ENCODE data around the gene ONECUT2.
A peak's percentile ranks its signal among the peaks of the same experiment; 100 is the strongest.

ONECUT2 gene

DNA sequence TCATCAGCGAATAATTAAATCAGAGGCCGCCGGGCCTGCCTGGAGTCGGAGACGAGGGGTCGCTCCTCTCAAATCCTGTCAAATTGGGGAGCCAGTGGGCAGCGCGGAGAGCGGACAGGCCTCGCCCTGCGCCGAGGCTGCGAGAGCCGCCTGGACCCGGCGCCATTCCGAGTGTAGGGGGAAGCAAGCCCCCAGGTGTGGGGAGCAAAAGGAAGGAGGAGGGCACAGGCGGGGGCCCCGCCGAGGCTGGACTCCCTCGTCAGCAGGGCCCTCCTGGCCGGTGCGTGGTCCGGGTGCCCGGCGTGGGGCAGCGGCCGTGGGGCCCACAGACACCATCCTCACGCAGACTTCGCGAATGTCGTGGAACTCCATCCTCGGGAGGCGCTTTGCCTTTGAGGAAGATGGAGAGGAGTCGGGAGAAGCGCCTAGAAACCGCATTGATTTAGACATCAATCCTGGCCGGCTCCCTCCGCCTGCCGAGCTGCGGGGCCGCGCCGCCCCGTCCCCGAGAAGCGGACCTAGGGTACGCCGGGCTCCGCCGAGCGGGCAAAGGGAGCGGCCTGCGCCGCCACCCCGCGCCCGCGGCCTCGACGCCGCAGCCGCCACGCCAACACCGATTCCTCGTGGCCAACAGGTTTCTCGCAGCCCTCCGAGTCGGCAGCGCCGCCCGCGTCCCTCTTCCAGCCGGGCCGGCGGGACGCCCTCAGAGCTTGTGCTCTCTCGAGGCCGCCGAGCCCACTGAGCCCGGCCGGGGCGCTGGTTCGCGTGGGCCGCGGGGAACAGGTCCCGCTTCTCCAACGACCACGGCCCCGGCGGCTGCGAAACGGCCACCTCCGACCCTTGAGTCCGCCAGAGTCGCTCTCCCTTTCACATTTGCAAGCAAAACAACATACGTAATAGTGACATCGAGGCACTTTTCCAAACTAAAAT, 6.7 kb upstream of the ONECUT2 start:
- peaks cover 14% of the 10 kb centered on the region for H3K36me3 Mint-ChIP-seq
- peak overlapping the region; percentile 65 for H3K27ac Mint-ChIP-seq
- peaks cover 8% of the 10 kb centered on the region for H3K9me3 Mint-ChIP-seq
- peak overlapping the region; percentile 49 for H3K4me3 Mint-ChIP-seq
- H3K4me1 Mint-ChIP-seq, result peaks cover 13% of the 10 kb centered on the region
- peaks cover 50% of the 10 kb centered on the region for H3K27me3 Mint-ChIP-seq

DNA sequence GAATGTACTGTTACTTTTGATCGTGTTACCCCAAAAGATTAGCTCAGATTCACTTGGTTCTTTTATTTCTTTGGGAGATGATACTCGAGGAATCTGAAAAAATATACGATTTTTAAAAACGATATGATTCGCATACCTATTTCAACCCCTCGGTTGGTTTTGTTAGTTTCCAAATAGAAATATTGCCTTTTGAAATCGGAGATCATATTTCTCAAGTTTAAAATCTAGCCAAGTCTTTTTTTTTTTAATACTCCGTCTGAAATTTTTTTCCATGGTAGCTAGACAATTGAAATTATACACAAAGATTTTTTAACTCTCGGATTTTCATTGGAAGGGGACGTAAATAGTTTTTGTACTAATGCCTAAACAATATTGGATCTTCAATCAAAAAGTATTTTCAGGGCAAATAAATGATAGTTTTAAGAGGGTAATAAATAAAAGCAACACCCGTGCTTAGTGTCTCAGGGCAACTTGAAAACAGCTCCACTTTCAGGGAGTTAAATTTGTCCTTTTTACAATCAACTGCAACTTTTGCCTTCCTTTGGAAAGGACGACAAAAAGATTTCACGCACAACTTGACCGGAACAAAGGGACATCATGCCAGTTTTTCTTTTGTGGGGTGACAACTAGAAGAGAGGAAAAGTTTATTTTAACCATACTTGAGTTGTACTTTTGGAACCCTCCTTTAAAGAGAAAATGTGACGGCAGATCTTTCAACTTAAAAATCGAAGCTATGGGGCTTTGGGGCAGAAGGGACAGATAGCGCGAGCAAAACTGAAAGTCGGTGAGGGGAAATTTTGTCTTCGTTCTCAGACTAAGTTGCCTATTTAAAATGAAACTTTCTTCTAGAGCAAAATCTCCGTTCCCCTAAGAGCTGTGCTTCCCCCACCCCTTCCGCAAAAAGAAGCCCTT, 5.8 kb upstream of the ONECUT2 start:
- peaks cover 14% of the 10 kb centered on the region for H3K36me3 Mint-ChIP-seq
- peak overlapping the region; percentile 51 for H3K27ac Mint-ChIP-seq
- H3K4me3 Mint-ChIP-seq, result peak overlapping the region; percentile 49
- peaks cover 8% of the 10 kb centered on the region for H3K9me3 Mint-ChIP-seq
- H3K27me3 Mint-ChIP-seq, result peaks cover 54% of the 10 kb centered on the region
- H3K4me1 Mint-ChIP-seq, result peaks cover 18% of the 10 kb centered on the region

- Mint-ChIP-seq H3K27ac (no peak overlapping the region), H3K4me3 (peak overlapping the region; percentile 49), H3K4me1 (peaks cover 21% of the 10 kb centered on the region)
These were observed 4.8 kb upstream of the ONECUT2 start for GRCh38 chr18:57430079-57431001.

DNA sequence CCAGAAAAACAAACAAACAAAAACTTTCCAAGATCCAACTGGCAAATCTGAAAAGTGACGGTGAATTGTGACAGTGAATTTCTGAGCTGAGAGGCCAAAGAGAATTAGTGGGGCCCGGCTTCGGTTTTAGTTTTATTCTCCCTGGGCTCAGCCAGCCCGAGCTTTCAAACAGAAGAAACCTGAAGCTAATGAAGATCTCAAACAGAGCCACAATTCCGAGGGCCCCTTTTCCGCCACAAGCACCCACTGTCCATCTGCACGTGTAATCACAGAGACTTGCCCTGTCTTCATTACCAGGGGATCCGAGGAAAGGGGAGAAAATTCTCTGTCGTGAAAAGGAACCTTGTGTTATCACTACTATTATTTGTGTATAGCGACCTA, 4.2 kb upstream of the ONECUT2 start:
- Mint-ChIP-seq H3K4me3 (no peak overlapping the region), H3K27ac (peak overlapping the region; percentile 8), H3K36me3 (peaks cover 14% of the 10 kb centered on the region), H3K27me3 (peaks cover 56% of the 10 kb centered on the region), H3K4me1 (peaks cover 22% of the 10 kb centered on the region), H3K9me3 (peaks cover 8% of the 10 kb centered on the region)

More at GRCh38 chr18:57430079-57431001, 4.8 kb upstream of the ONECUT2 start:
- Mint-ChIP-seq H3K27me3 (peaks cover 58% of the 10 kb centered on the region), H3K9me3 (peaks cover 8% of the 10 kb centered on the region), H3K36me3 (peaks cover 14% of the 10 kb centered on the region)

DNA sequence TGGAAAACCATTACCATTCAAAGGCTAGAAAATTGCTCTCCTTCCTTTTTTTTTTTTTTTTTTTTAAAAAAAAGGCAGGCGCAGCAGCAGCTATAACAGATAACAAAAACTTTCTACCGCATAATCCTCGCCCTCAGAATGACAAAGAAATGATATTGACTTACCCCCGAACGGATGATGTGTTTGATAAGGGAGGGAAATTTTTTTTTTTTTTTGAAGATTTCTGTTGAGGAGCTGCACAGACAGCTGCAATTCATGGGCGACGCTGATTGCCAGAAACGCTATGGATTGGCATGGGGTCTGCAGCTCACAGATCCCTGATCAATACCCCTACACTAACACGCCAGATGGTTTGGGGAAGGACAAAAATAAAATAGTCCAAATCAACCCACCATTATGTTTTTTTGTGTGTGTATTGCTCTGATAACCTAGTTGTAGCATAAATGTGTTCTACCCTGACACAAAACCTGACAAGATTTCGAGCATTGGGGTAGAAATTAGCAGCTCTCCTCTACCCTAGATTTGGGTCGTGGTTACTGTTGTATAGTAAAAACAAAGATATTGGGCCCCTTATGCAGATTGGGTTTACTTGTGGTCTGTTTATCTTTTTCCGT, 3.6 kb upstream of the ONECUT2 start:
- Mint-ChIP-seq H3K27ac (no peak overlapping the region), H3K36me3 (peaks cover 14% of the 10 kb centered on the region), H3K4me1 (peaks cover 28% of the 10 kb centered on the region), H3K9me3 (peaks cover 8% of the 10 kb centered on the region), H3K4me3 (no peak overlapping the region), H3K27me3 (peaks cover 60% of the 10 kb centered on the region)

- H3K9me3 Mint-ChIP-seq, result peaks cover 8% of the 10 kb centered on the region
- H3K4me1 Mint-ChIP-seq, result peaks cover 33% of the 10 kb centered on the region
- H3K27me3 Mint-ChIP-seq, result peaks cover 61% of the 10 kb centered on the region
- H3K27ac Mint-ChIP-seq, result no peak overlapping the region
- peaks cover 11% of the 10 kb centered on the region for H3K36me3 Mint-ChIP-seq
- H3K4me3 Mint-ChIP-seq, result no peak overlapping the region
These were observed 3.0 kb upstream of the ONECUT2 start for GRCh38 chr18:57432140-57432539.

DNA sequence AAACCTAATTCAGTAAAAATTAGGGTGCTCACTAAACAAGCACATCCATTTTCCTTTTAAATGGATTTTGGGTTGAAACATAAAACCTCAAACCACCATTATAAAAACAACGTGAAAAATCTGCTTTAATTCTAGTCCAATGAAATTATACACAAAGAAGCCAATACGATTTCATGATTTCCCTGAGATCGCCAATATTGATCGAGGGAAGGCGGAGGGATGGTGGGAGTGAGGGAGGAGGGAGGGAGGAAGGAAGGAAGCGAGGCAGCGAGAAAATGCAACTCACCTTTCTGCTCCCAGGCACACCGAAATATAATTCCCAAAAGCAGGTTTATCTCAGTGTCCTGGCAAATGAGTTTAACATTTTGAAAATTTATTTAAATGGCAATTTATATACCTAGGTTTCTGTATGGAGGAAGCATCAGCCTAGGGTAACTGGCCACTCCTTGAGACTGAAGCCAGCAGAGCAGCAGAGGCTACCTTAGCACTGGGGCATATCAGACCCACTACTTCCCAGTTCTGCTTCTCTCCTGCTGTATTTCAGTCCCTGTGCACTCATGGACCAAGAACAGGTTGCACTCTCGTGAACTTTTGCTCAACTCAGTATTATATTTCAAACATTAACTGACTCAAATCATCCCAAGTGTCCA, 2.3 kb upstream of the ONECUT2 start:
- Mint-ChIP-seq H3K36me3 (peaks cover 11% of the 10 kb centered on the region), H3K9me3 (peaks cover 8% of the 10 kb centered on the region), H3K27me3 (peaks cover 63% of the 10 kb centered on the region), H3K4me1 (peaks cover 40% of the 10 kb centered on the region), H3K27ac (no peak overlapping the region), H3K4me3 (no peak overlapping the region)

GRCh38 chr18:57433482-57433881, 1.7 kb upstream of the ONECUT2 start:
- Mint-ChIP-seq H3K4me1 (peaks cover 44% of the 10 kb centered on the region), H3K27ac (no peak overlapping the region), H3K36me3 (peaks cover 11% of the 10 kb centered on the region), H3K27me3 (peaks cover 66% of the 10 kb centered on the region), H3K9me3 (peaks cover 8% of the 10 kb centered on the region), H3K4me3 (no peak overlapping the region)

DNA sequence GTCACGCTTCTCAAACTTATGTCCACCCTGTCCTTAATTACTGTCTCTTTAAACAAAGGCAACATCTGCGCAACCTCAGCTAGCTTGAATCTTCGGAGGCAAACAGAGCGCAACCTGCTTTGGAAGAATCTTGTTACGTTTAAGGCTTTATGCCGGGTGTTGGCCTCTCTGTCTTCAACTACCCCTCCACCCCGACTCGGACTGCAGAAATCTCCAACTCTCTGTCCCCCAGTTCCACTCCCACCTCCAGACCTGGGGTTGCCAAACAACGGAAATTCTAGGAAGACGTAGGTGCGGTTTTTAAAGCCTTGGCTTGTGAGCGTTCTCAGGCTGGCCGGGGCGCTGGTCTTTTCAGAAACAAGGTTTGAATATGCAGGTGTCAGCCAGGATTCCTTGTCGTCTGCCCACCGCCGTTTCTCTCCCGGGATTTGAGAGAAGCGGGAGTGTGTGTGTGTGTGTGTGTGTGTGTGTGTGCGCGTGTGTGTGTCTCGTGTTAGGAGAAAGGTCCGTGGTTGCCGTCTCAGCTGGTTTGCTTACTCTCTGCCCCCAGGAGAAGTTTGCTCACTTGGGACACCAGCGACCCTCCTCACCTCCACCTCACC, 1.1 kb upstream of the ONECUT2 start:
- Mint-ChIP-seq H3K4me3 (peak overlapping the region; percentile 64), H3K4me1 (peaks cover 47% of the 10 kb centered on the region), H3K27ac (no peak overlapping the region), H3K9me3 (peaks cover 8% of the 10 kb centered on the region), H3K36me3 (peaks cover 11% of the 10 kb centered on the region), H3K27me3 (peaks cover 69% of the 10 kb centered on the region)

- H3K27me3 Mint-ChIP-seq, result peaks cover 66% of the 10 kb centered on the region
- H3K4me1 Mint-ChIP-seq, result peaks cover 45% of the 10 kb centered on the region
- peak overlapping the region; percentile 55 for H3K4me3 Mint-ChIP-seq
- peaks cover 8% of the 10 kb centered on the region for H3K9me3 Mint-ChIP-seq
- H3K36me3 Mint-ChIP-seq, result peaks cover 3% of the 10 kb centered on the region
- H3K27ac Mint-ChIP-seq, result no peak overlapping the region
These were observed 644 bp downstream of the ONECUT2 start for GRCh38 chr18:57435846-57436190.

- Mint-ChIP-seq H3K27ac (peak overlapping the region; percentile 20), H3K27me3 (peaks cover 66% of the 10 kb centered on the region), H3K4me1 (peaks cover 46% of the 10 kb centered on the region), H3K9me3 (peaks cover 8% of the 10 kb centered on the region), H3K4me3 (peak overlapping the region; percentile 55), H3K36me3 (peaks cover 3% of the 10 kb centered on the region)
These were observed 1.2 kb downstream of the ONECUT2 start for GRCh38 chr18:57436191-57436964.

- Mint-ChIP-seq H3K27me3 (peaks cover 66% of the 10 kb centered on the region), H3K9me3 (peaks cover 5% of the 10 kb centered on the region), H3K4me1 (peaks cover 49% of the 10 kb centered on the region), H3K4me3 (peak overlapping the region; percentile 1), H3K36me3 (peaks cover 3% of the 10 kb centered on the region), H3K27ac (no peak overlapping the region)
These were observed 1.8 kb downstream of the ONECUT2 start for GRCh38 chr18:57436965-57437333.

GRCh38 chr18:57437402-57437765, 2.2 kb downstream of the ONECUT2 start:
- Mint-ChIP-seq H3K4me1 (peaks cover 49% of the 10 kb centered on the region), H3K27me3 (peaks cover 66% of the 10 kb centered on the region), H3K36me3 (no peaks in the 10 kb centered on the region), H3K9me3 (peaks cover under 1% of the 10 kb centered on the region), H3K27ac (no peak overlapping the region), H3K4me3 (peak overlapping the region; percentile 62)

Measured in activated naive CD4-positive, alpha-beta T cell treated with anti-CD3 and anti-CD28 coated beads, Interleukin-2, amount 50 U/mL, for 24 hours (primary cell).